ENCODE measurements around the gene SKAP2.

SKAP2 gene

GRCh38 chr7:26690135-26690805, 174.1 kb downstream of the SKAP2 start:
- no peak for DNase-seq

- DNase-seq = no peak
These were observed 175.4 kb downstream of the SKAP2 start for GRCh38 chr7:26688936-26689506.

- no peak for DNase-seq
These were observed 176.0 kb downstream of the SKAP2 start for GRCh38 chr7:26688388-26688787.

GRCh38 chr7:26687032-26687431, 177.4 kb downstream of the SKAP2 start:
- no peak for DNase-seq

DNA sequence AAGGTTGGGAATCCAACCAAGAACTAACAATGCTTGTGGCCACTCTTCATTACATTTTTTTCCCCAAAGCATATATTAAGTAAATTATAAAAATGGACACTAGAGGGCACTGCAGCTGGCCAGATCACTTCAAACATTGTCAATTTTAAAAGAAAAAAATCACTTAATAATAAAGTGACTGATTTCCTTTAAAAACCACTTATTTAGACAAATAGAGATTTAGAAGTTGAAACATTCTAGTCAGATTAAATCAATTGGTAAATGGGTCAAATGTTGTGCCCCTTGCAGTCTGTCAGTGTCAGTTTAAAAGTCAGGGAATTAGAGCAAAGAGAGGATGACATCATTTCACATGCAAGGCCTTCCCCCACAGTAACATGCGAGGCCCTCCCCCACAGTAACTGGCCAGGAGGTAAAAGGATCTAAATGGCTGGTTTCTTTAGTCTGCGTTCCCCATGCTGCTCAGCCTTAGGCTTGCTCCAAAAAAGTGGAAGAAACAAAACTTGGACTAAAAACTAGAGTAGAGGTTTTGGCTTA, 177.9 kb downstream of the SKAP2 start:
- no peak for DNase-seq

GRCh38 chr7:26685606-26686005, 178.8 kb downstream of the SKAP2 start:
- DNase-seq = no peak

DNA sequence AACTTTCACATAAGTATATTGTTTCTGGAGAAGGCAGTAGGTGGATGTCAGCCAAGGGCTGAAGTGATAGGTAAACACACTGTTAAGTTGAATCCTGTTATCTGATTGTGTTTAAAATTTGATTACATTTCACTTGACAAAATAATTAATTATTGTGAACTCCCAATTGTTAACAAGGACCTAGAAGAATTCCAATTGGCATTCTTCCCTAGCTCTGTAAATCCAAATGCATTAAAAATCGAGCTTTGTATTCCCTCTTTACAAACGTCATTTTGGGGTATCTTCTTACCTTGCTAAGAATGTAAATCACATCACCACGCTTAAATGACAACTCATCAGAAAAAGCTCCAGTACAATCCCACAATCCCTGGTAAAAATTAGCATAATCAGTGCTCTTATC, 179.9 kb downstream of the SKAP2 start:
- DNase-seq = no peak

DNA sequence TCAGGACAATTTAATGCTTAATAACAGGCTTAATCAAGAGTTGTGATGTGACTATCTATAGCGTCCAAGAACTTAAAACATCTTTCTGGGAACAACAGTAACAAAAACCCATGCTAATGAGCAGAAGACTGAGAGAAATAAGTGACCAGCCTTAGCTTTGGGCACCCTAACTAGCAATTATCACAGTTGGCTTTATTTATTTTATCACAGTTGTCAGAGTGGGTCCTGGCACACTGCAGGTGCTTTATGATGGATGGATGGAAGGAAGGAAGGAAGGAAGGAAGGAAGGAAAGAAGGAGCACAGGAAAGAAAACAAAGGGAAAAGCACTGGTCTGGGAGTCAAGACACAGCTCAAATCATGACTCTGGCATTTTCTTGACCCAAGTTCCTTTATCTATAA, 181.1 kb downstream of the SKAP2 start:
- DNase-seq = no peak

DNA sequence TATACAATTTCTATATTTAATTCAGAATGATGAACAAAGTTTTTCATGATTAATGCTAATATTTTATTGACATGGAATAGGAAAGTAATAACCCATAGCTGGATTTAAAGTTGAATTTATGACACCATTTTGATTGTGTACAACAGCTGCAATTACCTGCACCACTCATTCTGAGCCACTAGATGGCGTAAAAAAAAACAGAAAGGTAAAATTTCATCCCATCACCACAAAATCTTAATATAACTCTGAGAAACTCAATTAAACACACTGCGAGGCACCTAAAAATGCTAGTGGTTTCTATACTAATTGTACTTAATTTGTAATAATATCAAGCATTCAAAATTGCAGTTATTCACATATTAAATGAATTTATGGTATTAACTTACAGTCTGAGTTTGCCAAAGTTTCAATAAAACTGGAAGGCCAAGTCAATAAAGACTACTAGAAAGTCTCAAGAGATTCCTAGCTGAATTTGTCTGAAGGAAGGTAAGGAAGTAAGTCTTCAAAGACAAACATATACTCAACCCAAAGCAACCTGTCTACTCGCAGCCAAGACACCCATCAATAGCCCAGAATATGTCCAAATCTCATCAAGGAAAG, 182.5 kb downstream of the SKAP2 start:
- DNase-seq = no peak

- no peak for DNase-seq
These were observed 183.8 kb downstream of the SKAP2 start for GRCh38 chr7:26680587-26680986.

DNA sequence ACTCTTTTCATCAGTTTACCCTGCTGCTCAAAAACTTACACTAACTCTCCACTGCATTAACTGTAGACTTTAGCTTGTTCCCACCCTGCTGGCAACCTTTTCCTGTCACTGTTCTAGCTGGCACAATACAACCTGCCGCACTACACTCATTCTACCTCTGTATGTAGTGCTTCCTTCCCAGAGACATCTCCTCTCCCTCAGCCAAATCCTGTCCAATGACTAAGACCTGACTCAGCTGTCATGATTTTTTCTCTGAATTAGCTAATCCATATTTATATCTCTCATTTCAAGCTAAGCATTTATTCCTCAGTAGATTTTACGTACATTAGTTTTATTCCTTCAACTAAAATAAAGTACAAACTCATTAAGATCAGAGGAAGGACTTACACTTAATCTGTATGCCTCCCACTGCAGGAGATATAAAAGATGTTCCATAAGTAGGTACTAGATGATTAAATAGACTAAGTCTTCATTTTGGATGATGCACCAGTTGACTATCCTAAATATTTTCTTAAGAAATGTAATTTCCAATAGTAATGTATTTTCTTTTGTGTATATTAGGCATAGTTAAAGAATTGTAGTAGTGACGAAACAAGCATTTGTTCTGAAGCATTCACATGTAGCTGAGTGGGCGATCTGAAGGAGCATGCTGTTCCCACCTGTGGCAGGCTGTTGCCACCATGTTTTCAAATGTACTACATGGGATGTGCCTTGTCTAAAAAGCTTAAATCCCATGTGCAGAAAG, 189.1 kb downstream of the SKAP2 start:
- DNase-seq = no peak

DNA sequence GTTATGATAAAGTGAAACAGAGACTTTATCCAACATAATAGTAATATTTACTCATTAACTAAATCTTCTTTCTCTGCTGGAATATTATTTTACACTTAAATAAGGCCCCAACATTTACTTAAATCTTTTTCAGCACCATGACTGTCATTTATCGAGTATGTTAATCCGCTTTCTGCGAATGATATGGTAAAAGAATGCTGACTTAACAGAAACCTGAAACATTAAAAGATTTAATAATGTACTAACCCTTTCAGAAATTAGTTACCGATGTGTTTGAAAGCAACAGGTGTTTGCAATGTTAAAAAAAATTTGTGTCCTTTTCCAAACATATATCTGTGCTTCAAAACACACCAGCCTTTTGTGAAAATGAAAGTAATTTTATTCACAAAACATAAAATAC, 190.5 kb downstream of the SKAP2 start:
- DNase-seq = no peak

- no peak for DNase-seq
These were observed 191.1 kb downstream of the SKAP2 start for GRCh38 chr7:26673271-26673670.

GRCh38 chr7:26670841-26671240, 193.5 kb downstream of the SKAP2 start:
- DNase-seq = no peak

DNA sequence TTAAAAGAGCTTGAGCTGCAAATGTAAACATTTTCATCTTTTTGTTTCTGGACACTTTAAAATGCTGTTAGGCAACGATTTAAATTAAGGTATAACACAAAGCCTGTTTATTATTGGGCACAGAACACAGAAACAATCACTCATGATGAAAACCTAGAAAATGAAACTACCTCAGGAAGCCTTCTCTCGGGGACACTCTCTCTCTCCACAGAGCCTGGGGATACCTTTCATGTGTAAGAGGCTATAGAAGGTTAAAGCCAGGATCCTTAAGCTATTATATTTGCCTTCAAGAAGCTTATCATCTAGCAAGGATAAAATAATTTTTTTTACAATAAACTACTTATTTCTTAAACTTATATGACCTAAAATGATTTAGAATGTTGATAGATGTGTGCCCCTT, 194.1 kb downstream of the SKAP2 start:
- no peak for DNase-seq

DNA sequence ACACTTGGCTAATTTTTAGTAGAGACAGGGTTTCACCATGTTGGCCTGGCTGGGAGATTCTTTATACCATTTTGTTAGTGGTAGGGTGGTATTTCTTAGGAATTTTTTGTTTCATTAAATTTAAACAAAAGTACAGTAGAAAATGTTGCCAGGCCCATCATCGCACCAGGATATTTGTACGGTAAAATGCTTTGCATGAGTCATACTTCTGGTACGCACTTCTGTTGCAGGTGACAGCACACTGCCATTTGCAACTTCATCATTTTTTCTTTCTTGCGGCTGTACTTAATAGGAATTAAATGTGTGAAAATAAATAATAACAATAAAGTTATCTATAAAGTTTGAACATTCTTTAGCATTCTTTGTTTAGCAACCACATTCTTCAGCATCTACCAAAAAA, 195.6 kb downstream of the SKAP2 start:
- DNase-seq = no peak

- peak; percentile 52 for DNase-seq
These were observed 196.8 kb downstream of the SKAP2 start for GRCh38 chr7:26667514-26668133.

- DNase-seq = no peak
These were observed 199.5 kb downstream of the SKAP2 start for GRCh38 chr7:26664735-26665416.

DNA sequence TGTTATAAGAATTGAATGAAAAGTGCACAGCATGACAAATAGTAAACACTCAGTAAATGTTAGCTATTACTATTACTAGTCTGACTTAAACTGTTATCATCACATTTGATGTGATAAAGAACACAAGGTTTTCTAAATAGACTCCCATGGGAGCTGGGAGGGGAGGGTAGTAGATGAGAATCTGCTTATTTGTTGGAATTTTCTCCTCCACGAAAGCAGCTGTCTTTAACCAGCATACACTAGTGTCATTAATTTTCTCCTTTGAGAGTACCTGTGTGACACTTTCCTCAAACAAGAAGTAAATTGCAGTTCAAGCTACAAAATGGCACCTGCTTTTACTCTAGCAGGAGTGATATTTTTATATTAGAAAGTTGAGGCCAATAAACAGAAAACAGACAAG, 200.1 kb downstream of the SKAP2 start:
- no peak for DNase-seq

DNA sequence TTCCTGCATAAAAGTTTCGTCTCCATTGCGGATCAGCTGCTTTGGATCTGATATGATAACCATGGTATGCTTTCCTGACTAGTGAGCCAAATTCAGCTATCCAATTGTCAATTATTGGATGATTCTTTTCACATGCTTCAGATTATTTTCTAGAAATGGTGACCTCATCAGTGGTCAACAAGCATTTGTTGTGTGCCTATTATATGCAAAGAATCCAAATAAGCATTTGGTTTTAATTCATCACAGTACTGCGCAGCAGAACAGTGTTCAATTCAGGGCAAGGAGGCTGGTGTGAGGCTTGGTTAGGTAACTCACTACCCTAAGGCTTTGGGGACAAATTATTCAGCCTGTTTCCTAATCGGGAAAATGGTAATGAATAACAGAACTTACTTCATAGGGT, 200.5 kb downstream of the SKAP2 start:
- DNase-seq = no peak

- DNase-seq = no peak
These were observed 201.7 kb downstream of the SKAP2 start for GRCh38 chr7:26662646-26663045.

GRCh38 chr7:26659121-26659520, 205.3 kb downstream of the SKAP2 start:
- no peak for DNase-seq

Measured in activated CD8-positive, alpha-beta memory T cell treated with anti-CD3 and anti-CD28 coated beads, Interleukin-2, amount 50 U/mL, for 48 hours (primary cell).